Measurements from ENCODE around the gene TRIM8. TPM values are rescaled to one million over a fixed set of nuclear protein-coding genes. Genes with fewer than 3 reads are reported as not detected.

Gene TRIM8
- total RNA-seq, 2 experiments from 2014 or later, result 80.9 to 81.6 TPM

- POLR2A ChIA-PET, result interaction anchor here (0.8 to 7.3 kb wide), 20 partner anchors 8 to 505 kb away, joined by 3 to 134 read pairs (median 4); partner anchors contain the start of genes ARL3, SFXN2, SUFU and TRIM8
- intact Hi-C loops (cut with DNase I, micrococcal nuclease), result loop anchor here (1.0 to 2.0 kb wide), 4 partner anchors 22 to 171 kb away; partner anchors contain the start of genes TRIM8 (in 2 of the 2) and SUFU (in 1 of the 2)
- ATAC-seq (ENCODE audit: poor library complexity) (peak; percentile 62), DNase-seq (peak in 4 of 14 experiments; percentile 57 to 66 (median 64))
- peaks cover 64% of the 10 kb centered on the region for H3K4me1 ChIP-seq (ENCODE audit: insufficient read depth, low read length)
- no peaks in the 10 kb centered on the region for H3K9me3 ChIP-seq (ENCODE audit: control insufficient read depth in 1 of 2, insufficient read depth in 1 of 2, low read length in 2 of 2)
- peak overlapping the region; percentile 69 for H3K4me3 Mint-ChIP-seq
- H3K9me3 Mint-ChIP-seq, result no peaks in the 10 kb centered on the region
- CTCF ChIA-PET, result interaction anchor here (1.5 to 5.6 kb wide), 5 partner anchors 17 to 91 kb away, joined by 3 to 30 read pairs (median 7); partner anchors contain the start of genes ARL3, SFXN2 and TRIM8
- peaks cover 76% of the 10 kb centered on the region for H3K4me1 Mint-ChIP-seq (ENCODE audit: low read depth)
- H3K27ac Mint-ChIP-seq, result peak overlapping the region; percentile 94
- no peaks in the 10 kb centered on the region for H3K27me3 Mint-ChIP-seq
- H3K36me3 Mint-ChIP-seq (ENCODE audit: low read depth), result no peaks in the 10 kb centered on the region
- peak overlapping the region; percentile 62 to 66 for H3K27ac ChIP-seq (ENCODE audit: low read depth in 1 of 2, low read length in 2 of 2)
- TF ChIP-seq CTCF (IDR thresholded peaks at IDR 0.05), result no peak
- no peaks in the 10 kb centered on the region for H3K27me3 ChIP-seq (ENCODE audit: control insufficient read depth in 1 of 2, insufficient read depth in 2 of 2, low read length in 2 of 2)
- no peaks in the 10 kb centered on the region for H3K36me3 ChIP-seq (ENCODE audit: insufficient read depth, low read length)
- H3K4me3 ChIP-seq (ENCODE audit: low read length), result peak overlapping the region; percentile 48
Measured at GRCh38 chr10:102674566-102674965, 30.3 kb downstream of the TRIM8 start.

GRCh38 chr10:102675011-102675665, 30.9 kb downstream of the TRIM8 start:
- DNase-seq (peak in 2 of 14 experiments; percentile 46 to 49), ATAC-seq (ENCODE audit: poor library complexity) (no peak)
- H3K36me3 ChIP-seq (ENCODE audit: insufficient read depth, low read length), result no peaks in the 10 kb centered on the region
- Mint-ChIP-seq H3K4me1 (ENCODE audit: low read depth) (peaks cover 70% of the 10 kb centered on the region), H3K4me3 (peak overlapping the region; percentile 69), H3K27me3 (no peaks in the 10 kb centered on the region), H3K9me3 (no peaks in the 10 kb centered on the region), H3K36me3 (ENCODE audit: low read depth) (no peaks in the 10 kb centered on the region), H3K27ac (peak overlapping the region; percentile 94)
- ChIA-PET POLR2A (interaction anchor here (1.0 to 7.3 kb wide), 16 partner anchors 11 to 225 kb away, joined by 3 to 134 read pairs (median 4); partner anchors contain the start of genes ARL3, SFXN2, SUFU and TRIM8), CTCF (interaction anchor here (0.6 to 5.6 kb wide), 6 partner anchors 13 to 91 kb away, joined by 3 to 30 read pairs (median 6); partner anchors contain the start of genes ARL3, SFXN2 and TRIM8)
- peaks cover 59% of the 10 kb centered on the region for H3K4me1 ChIP-seq (ENCODE audit: insufficient read depth, low read length)
- intact Hi-C loops (cut with DNase I, micrococcal nuclease), result loop anchor here (2.0 to 5.0 kb wide), 4 partner anchors 22 to 38 kb away; partner anchors contain the start of genes TRIM8 (in 2 of the 2), ARL3 (in 1 of the 2) and SFXN2 (in 1 of the 2)
- no peaks in the 10 kb centered on the region for H3K9me3 ChIP-seq (ENCODE audit: control insufficient read depth in 1 of 2, insufficient read depth in 1 of 2, low read length in 2 of 2)
- TF ChIP-seq CTCF (IDR thresholded peaks at IDR 0.05), result no peak
- H3K4me3 ChIP-seq (ENCODE audit: low read length), result no peak overlapping the region
- peak overlapping the region; percentile 62 to 66 for H3K27ac ChIP-seq (ENCODE audit: low read depth in 1 of 2, low read length in 2 of 2)
- H3K27me3 ChIP-seq (ENCODE audit: control insufficient read depth in 1 of 2, insufficient read depth in 2 of 2, low read length in 2 of 2), result no peaks in the 10 kb centered on the region

DNA sequence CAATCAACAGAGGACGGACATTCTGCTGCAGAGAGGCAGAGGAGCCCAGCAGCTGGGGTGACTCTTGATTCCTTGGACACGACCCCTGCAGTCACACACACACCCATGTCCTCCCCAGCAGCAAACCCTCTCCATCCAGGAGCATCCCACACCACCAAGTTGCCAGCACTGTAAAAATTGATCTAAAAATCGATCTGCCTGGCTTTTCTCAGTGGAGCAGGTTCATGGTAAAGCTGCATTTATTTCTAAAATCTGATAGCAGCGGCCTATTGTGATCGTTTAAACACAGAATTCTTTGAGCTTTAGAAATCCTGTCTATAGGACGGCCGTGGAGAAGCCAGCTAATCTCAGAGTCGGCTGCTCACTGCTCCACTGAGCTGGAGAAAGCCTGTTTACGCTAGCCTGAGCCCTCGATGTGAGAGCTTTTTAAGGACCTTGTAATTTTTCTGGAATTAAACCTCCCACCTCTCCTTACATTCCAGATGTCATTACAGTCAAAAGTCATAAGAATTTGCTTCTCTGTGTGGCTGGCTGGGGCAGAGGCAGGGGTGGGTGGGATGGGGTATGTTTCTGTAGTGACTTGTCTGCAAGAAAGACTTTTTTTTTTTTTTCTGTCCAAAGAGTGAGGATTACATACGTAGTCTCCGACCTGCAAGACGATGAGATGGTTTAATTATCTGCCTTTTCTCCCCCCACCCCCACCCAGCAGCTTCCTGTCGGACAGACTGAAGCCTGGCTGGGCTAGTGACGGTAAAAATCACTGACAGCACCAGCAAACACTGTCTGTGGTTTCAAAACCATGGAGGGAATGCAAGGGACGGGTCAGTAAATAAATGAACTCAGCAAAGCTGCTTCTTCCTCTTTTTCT, 31.6 kb downstream of the TRIM8 start:
- no peaks in the 10 kb centered on the region for H3K36me3 Mint-ChIP-seq (ENCODE audit: low read depth)
- CTCF ChIA-PET, result interaction anchor here (0.6 to 5.6 kb wide), 6 partner anchors 12 to 74 kb away, joined by 3 to 30 read pairs (median 4); partner anchors contain the start of genes ARL3, SFXN2 and TRIM8
- H3K9me3 ChIP-seq (ENCODE audit: control insufficient read depth in 1 of 2, insufficient read depth in 1 of 2, low read length in 2 of 2), result no peaks in the 10 kb centered on the region
- peaks cover 58% of the 10 kb centered on the region for H3K4me1 ChIP-seq (ENCODE audit: insufficient read depth, low read length)
- no peaks in the 10 kb centered on the region for H3K27me3 Mint-ChIP-seq
- H3K4me1 Mint-ChIP-seq (ENCODE audit: low read depth), result peaks cover 63% of the 10 kb centered on the region
- POLR2A ChIA-PET, result interaction anchor here (1.0 to 7.3 kb wide), 9 partner anchors 15 to 64 kb away, joined by 3 to 134 read pairs (median 11); partner anchors contain the start of genes ARL3, SFXN2 and TRIM8
- no peaks in the 10 kb centered on the region for H3K36me3 ChIP-seq (ENCODE audit: insufficient read depth, low read length)
- no peak overlapping the region for H3K4me3 ChIP-seq (ENCODE audit: low read length)
- peak in 4 of 14 experiments; percentile 27 to 49 (median 39) for DNase-seq
- no peaks in the 10 kb centered on the region for H3K9me3 Mint-ChIP-seq
- peak overlapping the region; percentile 69 for H3K4me3 Mint-ChIP-seq
- peak overlapping the region; percentile 18 to 62 for H3K27ac ChIP-seq (ENCODE audit: low read depth in 1 of 2, low read length in 2 of 2)
- ATAC-seq (ENCODE audit: poor library complexity), result no peak
- H3K27ac Mint-ChIP-seq, result peak overlapping the region; percentile 94
- TF ChIP-seq CTCF (IDR thresholded peaks at IDR 0.05), result no peak
- intact Hi-C loops (cut with DNase I, micrococcal nuclease), result loop anchor here (2.0 to 5.0 kb wide), 4 partner anchors 23 to 37 kb away; partner anchors contain the start of genes TRIM8 (in 2 of the 2), ARL3 (in 1 of the 2) and SFXN2 (in 1 of the 2)
- H3K27me3 ChIP-seq (ENCODE audit: control insufficient read depth in 1 of 2, insufficient read depth in 2 of 2, low read length in 2 of 2), result no peaks in the 10 kb centered on the region

All from CD4-positive, alpha-beta T cell (primary cell).